SU-DHL-6 (cell line): ENCODE measurements around the gene OSER1.

Source experiments
- CTCF ChIP-seq: fragments of 200-600 bp; sonication (generic); IDR thresholded peaks from one replicate; pipeline ENCODE4 v1.5.1; 2017; ENCODE audit warnings: antibody characterized with exemption, mild to moderate bottlenecking, low read length, moderate library complexity; ENCODE audit not compliant: insufficient read depth, poor library complexity, severe bottlenecking
- EZH2phosphoT487 ChIP-seq: fragments of 200-600 bp; sonication (generic), shearing (Covaris generic); conservative IDR thresholded peaks from 2 replicates; pipeline ENCODE4 v1.6.1; 2018; ENCODE audit warnings: mild to moderate bottlenecking, antibody characterized with exemption, low read length, moderate library complexity, mixed read lengths

DNA sequence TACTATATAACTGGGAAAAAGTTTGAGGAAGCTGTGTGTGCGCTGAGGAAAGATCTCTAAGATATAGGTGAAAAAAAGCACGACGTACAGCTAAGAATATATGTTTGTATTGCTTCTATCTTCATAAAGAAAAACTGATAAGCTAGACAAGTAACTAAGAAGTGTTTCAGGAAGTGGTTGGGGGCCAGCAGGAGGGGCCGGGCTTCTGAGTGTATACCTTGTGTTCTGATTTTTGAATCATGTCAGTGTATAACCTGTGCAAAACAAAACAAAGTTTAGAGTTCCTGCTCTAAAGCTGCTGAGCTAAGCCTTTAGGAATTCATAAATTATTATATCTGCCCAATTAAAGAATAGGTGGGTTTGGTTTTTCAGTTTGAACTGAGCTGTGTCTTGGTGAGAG is 7.9 kb upstream of the OSER1 start:
- TF ChIP-seq CTCF (no peak), EZH2phosphoT487 (no peak)
